ENCODE results near the gene CEP164. TPM values are rescaled to one million over a fixed set of nuclear protein-coding genes. Genes with fewer than 3 reads are reported as not detected.

Gene CEP164
- total RNA-seq, 4 donors from 2014 or later, result 3.4 to 9.2 (median 5.8) TPM

- Histone ChIP-seq H3K9me3 (no peaks in the 10 kb centered on the region), H3K27me3 (no peaks in the 10 kb centered on the region), H3K4me1 (no peaks in the 10 kb centered on the region), H3K36me3 (peaks cover 0 to 5% of the 10 kb centered on the region in 2 donors), H3K4me3 (no peak overlapping the region), H3K27ac (no peak overlapping the region)
- ATAC-seq, result no peak
- in situ Hi-C loops (cut with MboI; ENCODE audit: low sequenced_read_pairs in 4 of 4), result no loop called here
- no peak for DNase-seq
- TF ChIP-seq CTCF (IDR thresholded peaks at IDR 0.05 in 4 of 5, conservative IDR thresholded peaks at IDR 0.05 in 1 of 5), result no peak
- intact Hi-C loops (cut with DNase I; ENCODE audit: low total_unique reads), result no loop called here
These were observed 86.0 kb downstream of the CEP164 start for GRCh38 chr11:117413616-117414015.

GRCh38 chr11:117414724-117415123 is 87.1 kb downstream of the CEP164 start:
- no peaks in the 10 kb centered on the region for H3K4me1 ChIP-seq
- intact Hi-C loops (cut with DNase I; ENCODE audit: low total_unique reads), result no loop called here
- H3K27me3 ChIP-seq, result no peaks in the 10 kb centered on the region
- no peaks in the 10 kb centered on the region for H3K9me3 ChIP-seq
- no peak for TF ChIP-seq CTCF (IDR thresholded peaks at IDR 0.05 in 4 of 5, conservative IDR thresholded peaks at IDR 0.05 in 1 of 5)
- TF ChIP-seq POLR2A (IDR thresholded peaks at IDR 0.05), result no peak
- no peak overlapping the region for H3K4me3 ChIP-seq
- H3K36me3 ChIP-seq, result no peaks in the 10 kb centered on the region
- H3K27ac ChIP-seq, result no peak overlapping the region
- no peak for ATAC-seq
- in situ Hi-C loops (cut with MboI; ENCODE audit: low sequenced_read_pairs in 4 of 4), result no loop called here
- DNase-seq, result no peak

DNA sequence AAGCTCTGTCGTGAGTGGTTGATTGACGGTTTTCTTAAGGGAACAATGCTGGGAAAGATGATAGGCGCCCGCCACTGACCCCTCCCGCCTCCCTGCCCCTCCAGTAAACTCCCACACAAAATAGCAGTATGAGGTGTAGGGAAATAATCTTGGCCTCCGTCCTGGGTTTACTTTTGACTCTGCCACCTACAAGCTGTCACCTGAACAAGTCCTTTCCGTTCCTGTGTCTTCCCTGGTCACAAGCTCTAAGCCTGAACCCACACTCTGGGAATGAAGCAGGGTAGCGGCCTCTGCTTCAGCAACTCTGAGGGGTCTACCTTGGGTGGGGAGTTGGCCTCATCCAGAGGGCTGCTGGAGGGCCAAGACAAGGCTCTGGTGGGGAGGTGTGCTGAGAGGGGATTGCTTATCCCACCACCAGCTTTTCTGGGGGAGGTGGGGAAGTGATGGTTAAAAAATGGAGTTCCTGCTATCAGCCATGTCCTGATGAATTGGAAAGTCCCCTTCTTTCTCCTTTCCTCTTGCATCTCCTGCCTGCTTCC is 87.8 kb downstream of the CEP164 start:
- in situ Hi-C loops (cut with MboI; ENCODE audit: low sequenced_read_pairs in 4 of 4) (no loop called here), intact Hi-C loops (cut with DNase I; ENCODE audit: low total_unique reads) (no loop called here)
- no peaks in the 10 kb centered on the region for H3K27me3 ChIP-seq
- no peak overlapping the region for H3K27ac ChIP-seq
- H3K4me1 ChIP-seq, result no peaks in the 10 kb centered on the region
- no peak overlapping the region for H3K4me3 ChIP-seq
- DNase-seq (no peak), ATAC-seq (no peak)
- no peaks in the 10 kb centered on the region for H3K36me3 ChIP-seq
- H3K9me3 ChIP-seq, result no peaks in the 10 kb centered on the region
- TF ChIP-seq CTCF (IDR thresholded peaks at IDR 0.05 in 4 of 5, conservative IDR thresholded peaks at IDR 0.05 in 1 of 5), result no peak
- TF ChIP-seq POLR2A (IDR thresholded peaks at IDR 0.05), result no peak

- no peaks in the 10 kb centered on the region for H3K4me1 ChIP-seq
- TF ChIP-seq CTCF (IDR thresholded peaks at IDR 0.05 in 4 of 5, conservative IDR thresholded peaks at IDR 0.05 in 1 of 5) (no peak), POLR2A (IDR thresholded peaks at IDR 0.05) (no peak)
- in situ Hi-C loops (cut with MboI; ENCODE audit: low sequenced_read_pairs in 4 of 4) (no loop called here), intact Hi-C loops (cut with DNase I; ENCODE audit: low total_unique reads) (no loop called here)
- H3K27me3 ChIP-seq, result no peaks in the 10 kb centered on the region
- H3K4me3 ChIP-seq, result no peak overlapping the region
- no peak for DNase-seq
- no peaks in the 10 kb centered on the region for H3K36me3 ChIP-seq
- H3K27ac ChIP-seq, result no peak overlapping the region
- no peak for ATAC-seq
- no peaks in the 10 kb centered on the region for H3K9me3 ChIP-seq
These were observed 89.7 kb downstream of the CEP164 start for GRCh38 chr11:117417342-117417741.

DNA sequence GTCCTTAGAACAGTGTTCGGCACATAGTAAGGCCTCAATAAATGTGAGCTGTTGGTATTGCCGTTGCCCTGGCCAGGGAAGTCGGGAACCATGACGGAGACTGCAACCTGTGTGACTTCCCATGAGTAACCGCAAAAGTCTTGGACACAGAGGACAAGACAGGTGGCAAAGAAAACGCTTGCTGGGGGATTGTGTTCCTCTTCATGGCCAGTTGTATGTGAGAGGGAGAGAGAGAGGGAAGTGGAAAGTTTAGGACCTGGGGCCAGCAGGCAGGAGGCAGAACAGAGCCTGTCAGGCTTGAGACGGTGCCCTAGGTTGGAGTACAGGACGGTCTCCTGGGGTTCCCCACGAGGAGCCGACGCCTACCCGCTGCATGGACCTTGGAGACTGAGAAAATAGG is 90.2 kb downstream of the CEP164 start:
- intact Hi-C loops (cut with DNase I; ENCODE audit: low total_unique reads), result no loop called here
- Histone ChIP-seq H3K9me3 (no peaks in the 10 kb centered on the region), H3K4me1 (no peaks in the 10 kb centered on the region), H3K27me3 (no peaks in the 10 kb centered on the region), H3K4me3 (no peak overlapping the region), H3K27ac (no peak overlapping the region), H3K36me3 (no peaks in the 10 kb centered on the region)
- in situ Hi-C loops (cut with MboI; ENCODE audit: low sequenced_read_pairs in 4 of 4), result no loop called here
- ATAC-seq (no peak), DNase-seq (no peak)
- no peak for TF ChIP-seq CTCF (IDR thresholded peaks at IDR 0.05 in 4 of 5, conservative IDR thresholded peaks at IDR 0.05 in 1 of 5)

Measured in gastrocnemius medialis (tissue), 4 donors.